ENCODE data around the gene AGPS.
"Not testable (repeated sequence)": the region's sequence is repeated elsewhere in the genome, so short reads cannot be mapped to it uniquely, and the experiment has no call there.

Gene AGPS

GRCh38 chr2:177397481-177398289, 5.1 kb downstream of the AGPS start:
- no peaks in the 10 kb centered on the region for H3K36me3 ChIP-seq (ENCODE audit: insufficient read depth, low read length)
- H3K4me1 ChIP-seq (ENCODE audit: insufficient read depth, low read length) = peaks cover 22% of the 10 kb centered on the region
- no peaks in the 10 kb centered on the region for H3K9me3 ChIP-seq (ENCODE audit: control insufficient read depth, insufficient read depth, low read length)
- H3K9ac ChIP-seq (ENCODE audit: low read depth, low read length) = no peak overlapping the region

- H3K9ac ChIP-seq (ENCODE audit: low read depth, low read length) = no peak overlapping the region
Measured at GRCh38 chr2:177398290-177398683, 5.7 kb downstream of the AGPS start.

DNA sequence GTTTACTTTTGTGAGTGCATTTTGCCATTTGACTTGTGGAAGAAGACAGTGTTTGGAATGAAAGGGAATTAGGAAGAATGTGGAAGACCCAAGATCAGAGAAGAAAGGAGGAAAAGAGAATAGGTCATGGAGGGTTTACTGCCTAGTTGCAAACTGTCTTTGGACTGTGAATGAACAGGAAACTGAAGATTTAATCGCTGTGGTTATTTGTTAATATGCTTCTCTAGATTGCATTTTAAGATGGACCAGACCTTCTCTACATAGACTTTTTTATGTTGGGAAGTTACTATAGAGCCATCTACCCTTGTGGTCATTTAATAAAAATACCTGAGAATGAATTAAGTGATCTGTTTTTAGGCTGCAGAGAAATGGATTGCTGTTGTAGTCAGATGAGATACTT, 6.2 kb downstream of the AGPS start:
- no peaks in the 10 kb centered on the region for H3K9me3 ChIP-seq (ENCODE audit: control insufficient read depth, insufficient read depth, low read length)
- peaks cover 22% of the 10 kb centered on the region for H3K4me1 ChIP-seq (ENCODE audit: insufficient read depth, low read length)
- no peaks in the 10 kb centered on the region for H3K36me3 ChIP-seq (ENCODE audit: insufficient read depth, low read length)
- no peak overlapping the region for H3K9ac ChIP-seq (ENCODE audit: low read depth, low read length)

More at GRCh38 chr2:177398290-177398683, 5.7 kb downstream of the AGPS start:
- peaks cover 22% of the 10 kb centered on the region for H3K4me1 ChIP-seq (ENCODE audit: insufficient read depth, low read length)
- H3K36me3 ChIP-seq (ENCODE audit: insufficient read depth, low read length) = no peaks in the 10 kb centered on the region
- no peaks in the 10 kb centered on the region for H3K9me3 ChIP-seq (ENCODE audit: control insufficient read depth, insufficient read depth, low read length)

DNA sequence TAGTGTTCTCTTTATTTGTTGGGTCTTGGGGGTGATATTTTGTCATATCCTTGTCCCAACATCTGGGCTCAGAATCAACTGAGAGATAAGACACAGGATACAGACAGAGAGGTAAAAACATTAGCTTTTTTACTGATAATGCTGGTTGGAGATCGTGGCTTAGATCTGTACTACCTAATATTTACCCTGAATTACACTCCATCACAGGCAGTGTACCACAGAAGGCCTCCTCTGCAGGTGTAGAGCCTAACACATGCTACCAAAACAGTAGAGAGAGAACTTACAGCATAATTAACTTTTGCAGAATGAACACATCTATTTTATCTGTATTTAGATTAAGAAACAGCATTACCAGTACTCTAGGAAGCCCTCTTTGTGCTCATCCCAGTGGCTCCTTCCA, 6.8 kb downstream of the AGPS start:
- Histone ChIP-seq H3K36me3 (ENCODE audit: insufficient read depth, low read length) (no peaks in the 10 kb centered on the region), H3K9ac (ENCODE audit: low read depth, low read length) (no peak overlapping the region), H3K9me3 (ENCODE audit: control insufficient read depth, insufficient read depth, low read length) (no peaks in the 10 kb centered on the region), H3K4me1 (ENCODE audit: insufficient read depth, low read length) (peaks cover 16% of the 10 kb centered on the region)

DNA sequence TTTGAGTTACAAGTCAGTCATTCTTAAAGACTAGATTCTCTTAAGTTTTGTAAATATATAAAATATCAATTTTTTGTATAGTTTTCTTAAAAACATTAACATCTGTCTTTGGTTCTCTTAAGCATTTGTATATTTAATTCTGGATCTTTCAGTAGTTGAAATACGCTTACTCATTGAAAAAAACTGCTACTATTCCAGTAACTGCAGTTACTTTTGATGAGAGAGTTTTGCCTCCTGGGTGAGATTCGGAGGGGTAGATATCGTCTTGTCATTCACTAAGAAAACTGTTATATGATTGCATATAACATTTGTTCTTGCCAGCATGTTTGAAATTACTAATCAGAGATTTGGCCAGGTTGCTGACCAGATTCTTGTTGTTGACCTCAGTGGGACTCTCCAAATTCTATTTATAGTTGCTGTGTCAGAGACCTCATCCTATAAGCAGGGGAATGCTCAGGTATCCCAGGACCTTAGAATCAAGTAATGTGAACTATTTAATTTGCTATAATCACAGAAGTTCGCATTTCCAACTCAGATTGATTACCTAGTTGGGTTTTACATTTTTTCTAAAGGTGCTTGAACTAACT, 7.9 kb downstream of the AGPS start:
- no peak overlapping the region for H3K9ac ChIP-seq (ENCODE audit: low read depth, low read length)
- peaks cover 12% of the 10 kb centered on the region for H3K4me1 ChIP-seq (ENCODE audit: insufficient read depth, low read length)
- no peaks in the 10 kb centered on the region for H3K36me3 ChIP-seq (ENCODE audit: insufficient read depth, low read length)
- no peaks in the 10 kb centered on the region for H3K9me3 ChIP-seq (ENCODE audit: control insufficient read depth, insufficient read depth, low read length)

- Histone ChIP-seq H3K36me3 (ENCODE audit: insufficient read depth, low read length) (no peaks in the 10 kb centered on the region), H3K4me1 (ENCODE audit: insufficient read depth, low read length) (peaks cover 6% of the 10 kb centered on the region), H3K9ac (ENCODE audit: low read depth, low read length) (no peak overlapping the region), H3K9me3 (ENCODE audit: control insufficient read depth, insufficient read depth, low read length) (no peaks in the 10 kb centered on the region)
Measured at GRCh38 chr2:177402096-177402495, 9.5 kb downstream of the AGPS start.

DNA sequence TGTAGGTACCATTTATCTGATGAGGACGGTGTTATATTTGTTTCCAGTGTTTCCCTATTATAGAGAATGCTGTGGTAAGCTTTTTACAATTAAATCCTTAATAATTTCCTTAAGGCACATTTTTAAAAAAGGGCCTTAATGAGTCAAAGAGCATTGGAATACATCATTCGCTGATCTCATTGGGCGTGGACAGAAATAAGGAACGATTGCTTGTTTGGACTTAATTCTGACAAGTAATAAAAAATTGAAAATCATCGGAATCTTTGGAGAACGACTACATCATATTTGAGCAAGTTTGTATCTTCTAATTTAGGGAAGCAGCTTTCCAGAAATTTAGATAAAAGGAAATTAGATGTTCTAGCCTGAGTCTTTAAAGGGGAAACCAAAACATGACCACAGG, 11.3 kb downstream of the AGPS start:
- H3K36me3 ChIP-seq (ENCODE audit: insufficient read depth, low read length) = no peaks in the 10 kb centered on the region
- H3K4me1 ChIP-seq (ENCODE audit: insufficient read depth, low read length) = peaks cover under 1% of the 10 kb centered on the region
- no peak overlapping the region for H3K9ac ChIP-seq (ENCODE audit: low read depth, low read length)
- H3K9me3 ChIP-seq (ENCODE audit: control insufficient read depth, insufficient read depth, low read length) = no peaks in the 10 kb centered on the region

DNA sequence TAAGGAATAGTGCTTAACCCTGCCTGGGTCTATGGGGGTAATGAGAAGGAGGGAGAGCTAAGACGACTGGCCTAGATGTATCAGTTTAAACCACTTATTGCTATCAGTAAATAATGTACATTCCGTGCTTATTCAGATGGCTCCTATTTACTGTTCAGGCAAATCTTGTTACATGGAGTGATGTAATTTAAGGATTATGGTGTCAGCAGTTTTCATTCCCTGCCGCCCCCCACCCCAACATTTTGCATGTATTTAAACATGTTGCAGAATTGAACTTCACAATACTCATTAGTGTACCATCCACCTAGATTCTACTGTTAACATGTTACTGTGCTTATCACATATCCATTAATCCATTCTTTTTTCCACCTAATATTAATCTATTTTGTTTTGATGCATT, 11.7 kb downstream of the AGPS start:
- no peak overlapping the region for H3K9ac ChIP-seq (ENCODE audit: low read depth, low read length)
- no peaks in the 10 kb centered on the region for H3K9me3 ChIP-seq (ENCODE audit: control insufficient read depth, insufficient read depth, low read length)
- no peaks in the 10 kb centered on the region; the same call in 1 of the 2 replicates for H3K36me3 ChIP-seq (ENCODE audit: insufficient read depth, low read length)
- H3K4me1 ChIP-seq (ENCODE audit: insufficient read depth, low read length) = no peaks in the 10 kb centered on the region

DNA sequence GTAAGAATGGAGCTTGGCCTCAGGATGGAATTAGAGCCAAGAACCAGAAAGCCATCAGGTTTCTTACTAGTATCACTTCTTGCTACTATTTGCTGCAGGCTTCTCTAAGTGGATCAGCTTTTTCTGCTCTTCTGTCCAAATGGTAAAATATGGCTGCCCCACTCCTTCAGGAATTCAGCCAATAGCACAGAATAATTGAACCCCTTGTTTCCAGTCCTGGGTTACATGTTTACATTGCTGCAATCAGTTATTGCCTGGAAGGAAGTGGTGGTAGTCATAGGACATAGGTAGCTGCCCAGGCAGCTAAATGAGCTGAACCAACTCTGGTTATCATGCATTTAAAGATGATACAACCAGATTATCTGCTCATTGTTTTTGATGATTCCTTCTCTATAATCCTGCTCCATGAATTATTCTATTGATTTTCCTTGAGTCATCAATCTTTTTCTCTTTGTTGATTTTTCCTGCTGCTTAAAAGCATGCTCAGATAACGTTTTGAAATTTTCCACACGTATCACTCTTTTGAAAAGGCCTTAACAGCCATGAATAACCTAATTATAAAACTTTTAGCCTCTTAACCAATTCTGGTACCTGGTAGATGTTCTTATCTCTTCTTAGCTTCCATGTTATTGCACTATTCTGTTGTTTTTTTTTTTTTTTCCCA, 12.6 kb downstream of the AGPS start:
- Histone ChIP-seq H3K4me1 (ENCODE audit: insufficient read depth, low read length) (no peaks in the 10 kb centered on the region), H3K9me3 (ENCODE audit: control insufficient read depth, insufficient read depth, low read length) (no peaks in the 10 kb centered on the region; the same call in 1 of the 2 replicates), H3K9ac (ENCODE audit: low read depth, low read length) (no peak overlapping the region), H3K36me3 (ENCODE audit: insufficient read depth, low read length) (no peaks in the 10 kb centered on the region; the same call in 1 of the 2 replicates)

DNA sequence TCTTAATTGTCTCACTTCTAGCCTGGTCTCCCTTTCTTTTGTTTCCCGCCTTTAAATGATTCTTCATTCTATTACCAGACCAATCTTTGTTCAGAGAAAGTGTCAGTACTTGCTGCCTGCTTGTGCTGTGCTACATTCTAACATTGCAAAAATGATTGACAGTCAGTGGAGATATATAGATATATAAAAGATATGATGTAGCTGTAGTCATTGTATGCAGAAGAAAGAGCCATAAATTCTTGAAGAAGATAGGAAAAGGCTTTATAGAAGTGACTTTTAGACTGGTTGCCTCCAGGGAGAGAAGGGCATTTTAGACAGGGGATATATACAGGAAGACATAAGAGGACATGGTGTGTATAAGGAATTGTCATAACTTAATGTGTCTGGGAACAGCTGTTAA, 13.6 kb downstream of the AGPS start:
- Histone ChIP-seq H3K9me3 (ENCODE audit: control insufficient read depth, insufficient read depth, low read length) (no peaks in the 10 kb centered on the region; the same call in 1 of the 2 replicates), H3K36me3 (ENCODE audit: insufficient read depth, low read length) (no peaks in the 10 kb centered on the region; the same call in 1 of the 2 replicates), H3K9ac (ENCODE audit: low read depth, low read length) (no peak overlapping the region), H3K4me1 (ENCODE audit: insufficient read depth, low read length) (no peaks in the 10 kb centered on the region)

- Histone ChIP-seq H3K9me3 (ENCODE audit: control insufficient read depth, insufficient read depth, low read length) (no peaks in the 10 kb centered on the region; the same call in 1 of the 2 replicates), H3K9ac (ENCODE audit: low read depth, low read length) (no peak overlapping the region), H3K4me1 (ENCODE audit: insufficient read depth, low read length) (no peaks in the 10 kb centered on the region), H3K36me3 (ENCODE audit: insufficient read depth, low read length) (no peaks in the 10 kb centered on the region; the same call in 1 of the 2 replicates)
Measured at GRCh38 chr2:177407031-177407430, 14.5 kb downstream of the AGPS start.

- H3K36me3 ChIP-seq (ENCODE audit: insufficient read depth, low read length); H3K9ac ChIP-seq (ENCODE audit: low read depth, low read length); H3K4me1 ChIP-seq (ENCODE audit: insufficient read depth, low read length); H3K9me3 ChIP-seq (ENCODE audit: control insufficient read depth, insufficient read depth, low read length): not testable (repeated sequence)
Measured at GRCh38 chr2:177410629-177411028, 18.1 kb downstream of the AGPS start.

DNA sequence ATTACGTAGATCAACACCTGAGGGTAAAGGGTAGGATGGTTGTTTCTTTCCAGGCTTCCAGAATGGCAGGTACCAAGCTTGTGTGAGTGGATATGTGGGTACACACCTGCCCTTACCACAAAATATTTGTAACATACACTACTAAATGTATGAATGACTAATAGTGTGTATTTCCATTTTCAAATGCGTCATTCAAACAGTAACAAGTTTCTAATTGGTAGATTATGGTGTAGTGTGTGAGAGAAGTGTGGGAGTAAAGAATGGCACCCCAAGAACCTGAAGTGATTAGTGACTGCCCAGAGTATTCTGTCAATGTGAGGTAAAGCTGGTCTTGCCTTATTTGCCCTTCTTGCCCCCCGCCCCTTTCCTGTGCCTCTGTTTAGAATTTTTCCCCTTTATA, 21.1 kb downstream of the AGPS start:
- no peaks in the 10 kb centered on the region; the same call in 1 of the 2 replicates for H3K36me3 ChIP-seq (ENCODE audit: insufficient read depth, low read length)
- H3K9me3 ChIP-seq (ENCODE audit: control insufficient read depth, insufficient read depth, low read length) = no peaks in the 10 kb centered on the region; the same call in 1 of the 2 replicates
- no peak overlapping the region for H3K9ac ChIP-seq (ENCODE audit: low read depth, low read length)
- no peaks in the 10 kb centered on the region for H3K4me1 ChIP-seq (ENCODE audit: insufficient read depth, low read length)

DNA sequence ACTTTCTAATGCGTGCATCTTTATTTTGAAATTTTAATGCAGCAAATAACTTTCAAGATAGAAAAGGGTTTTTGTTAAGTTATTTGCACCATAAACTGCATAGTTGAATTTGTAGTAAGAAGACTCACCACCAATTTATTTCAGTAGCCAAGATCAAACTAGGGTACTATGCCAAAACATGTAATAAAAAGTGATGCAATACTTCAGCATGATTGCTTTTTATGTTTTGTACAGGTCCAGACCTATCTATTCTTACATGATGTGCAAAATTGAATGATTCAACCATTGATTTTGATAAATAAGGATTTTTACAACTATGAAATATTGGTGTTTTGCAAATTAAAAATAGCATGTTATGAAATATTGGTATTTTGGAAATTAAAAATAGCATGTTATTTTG, 26.7 kb downstream of the AGPS start:
- no peaks in the 10 kb centered on the region for H3K4me1 ChIP-seq (ENCODE audit: insufficient read depth, low read length)
- no peaks in the 10 kb centered on the region for H3K9me3 ChIP-seq (ENCODE audit: control insufficient read depth, insufficient read depth, low read length)
- no peaks in the 10 kb centered on the region for H3K36me3 ChIP-seq (ENCODE audit: insufficient read depth, low read length)
- no peak overlapping the region for H3K9ac ChIP-seq (ENCODE audit: low read depth, low read length)

DNA sequence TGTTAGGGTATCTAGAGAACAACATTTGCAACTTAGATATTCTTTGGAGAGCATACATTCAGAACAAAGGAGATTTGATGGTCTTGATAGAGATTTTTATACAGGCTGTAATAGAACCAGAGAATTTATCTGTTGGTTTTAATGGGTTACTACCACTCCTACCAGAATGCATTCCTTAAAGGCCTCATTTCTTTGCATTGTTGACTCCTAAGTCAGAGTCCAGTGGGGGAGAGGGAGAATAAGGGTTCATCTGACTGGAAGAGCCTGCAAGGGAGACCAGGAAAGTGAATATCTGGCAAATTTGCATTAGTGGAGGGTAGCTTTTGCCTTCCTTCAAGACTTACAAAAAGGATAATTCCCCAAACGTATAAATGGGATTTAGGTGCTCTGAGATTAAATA, 29.7 kb downstream of the AGPS start:
- no peak overlapping the region for H3K9ac ChIP-seq (ENCODE audit: low read depth, low read length)
- H3K9me3 ChIP-seq (ENCODE audit: control insufficient read depth, insufficient read depth, low read length) = peaks cover 2% of the 10 kb centered on the region; the same call in 1 of the 2 replicates
- no peaks in the 10 kb centered on the region for H3K36me3 ChIP-seq (ENCODE audit: insufficient read depth, low read length)
- no peaks in the 10 kb centered on the region for H3K4me1 ChIP-seq (ENCODE audit: insufficient read depth, low read length)
